Measurements from ENCODE around the gene HTRA1. TPM values are rescaled to one million over a fixed set of nuclear protein-coding genes. Genes with fewer than 3 reads are reported as not detected.

The HTRA1 gene
- 186 and 200 TPM in 2 replicates for total RNA-seq (2012; rRNA removed)

GRCh38 chr10:122461367-122461728 lies at the start of gene HTRA1:
Gene HTRA1 (plus strand): TSS chr10:122461553. CDS start chr10:122461653, 100 bp downstream.
- peaks cover 36% of the 10 kb centered on the region for H3K4me1 ChIP-seq (ENCODE audit: control insufficient read depth, insufficient read depth, low read length)
- H3K4me3 ChIP-seq (ENCODE audit: low read length): peak within 1 kb of the TSS; percentile 80
- H3K27me3 ChIP-seq (ENCODE audit: control insufficient read depth, insufficient read depth, low read length): no peaks in the 10 kb centered on the region
- H3K4me2 ChIP-seq (ENCODE audit: low read length): peak within 1 kb of the TSS; percentile 97
- H3K36me3 ChIP-seq (ENCODE audit: insufficient read depth, low read length): peaks cover 27% of the 10 kb centered on the region
- H3K9me3 ChIP-seq (replicated peaks; ENCODE audit: low read length): no peaks in the 10 kb centered on the region
- H3K9ac ChIP-seq (ENCODE audit: low read depth, low read length): peak within 1 kb of the TSS; percentile 85

GRCh38 chr10:122413327-122413726 lies 48.0 kb upstream of the HTRA1 start:
- Histone ChIP-seq H3K9ac (ENCODE audit: low read depth, low read length) (no peak overlapping the region), H3K4me3 (ENCODE audit: low read length) (no peak overlapping the region), H3K4me2 (ENCODE audit: low read length) (no peak overlapping the region), H3K4me1 (ENCODE audit: control insufficient read depth, insufficient read depth, low read length) (peaks cover 12% of the 10 kb centered on the region), H3K27me3 (ENCODE audit: control insufficient read depth, insufficient read depth, low read length) (no peaks in the 10 kb centered on the region), H3K36me3 (ENCODE audit: insufficient read depth, low read length) (peaks cover 15% of the 10 kb centered on the region), H3K9me3 (replicated peaks; ENCODE audit: low read length) (no peaks in the 10 kb centered on the region)

GRCh38 chr10:122417667-122418066 lies 43.7 kb upstream of the HTRA1 start:
- Histone ChIP-seq H3K4me1 (ENCODE audit: control insufficient read depth, insufficient read depth, low read length) (peaks cover 48% of the 10 kb centered on the region), H3K4me3 (ENCODE audit: low read length) (no peak overlapping the region), H3K36me3 (ENCODE audit: insufficient read depth, low read length) (peaks cover 11% of the 10 kb centered on the region), H3K9me3 (replicated peaks; ENCODE audit: low read length) (no peaks in the 10 kb centered on the region), H3K27me3 (ENCODE audit: control insufficient read depth, insufficient read depth, low read length) (no peaks in the 10 kb centered on the region), H3K4me2 (ENCODE audit: low read length) (no peak overlapping the region), H3K9ac (ENCODE audit: low read depth, low read length) (no peak overlapping the region)

GRCh38 chr10:122419016-122419415 lies 42.3 kb upstream of the HTRA1 start:
- peaks cover 5% of the 10 kb centered on the region for H3K36me3 ChIP-seq (ENCODE audit: insufficient read depth, low read length)
- no peaks in the 10 kb centered on the region for H3K27me3 ChIP-seq (ENCODE audit: control insufficient read depth, insufficient read depth, low read length)
- H3K4me2 ChIP-seq (ENCODE audit: low read length): no peak overlapping the region
- no peak overlapping the region for H3K9ac ChIP-seq (ENCODE audit: low read depth, low read length)
- H3K4me3 ChIP-seq (ENCODE audit: low read length): no peak overlapping the region
- no peaks in the 10 kb centered on the region for H3K9me3 ChIP-seq (replicated peaks; ENCODE audit: low read length)
- peaks cover 48% of the 10 kb centered on the region for H3K4me1 ChIP-seq (ENCODE audit: control insufficient read depth, insufficient read depth, low read length)

GRCh38 chr10:122419876-122420623 lies 41.3 kb upstream of the HTRA1 start:
- Histone ChIP-seq H3K4me1 (ENCODE audit: control insufficient read depth, insufficient read depth, low read length) (peaks cover 48% of the 10 kb centered on the region), H3K9ac (ENCODE audit: low read depth, low read length) (no peak overlapping the region), H3K27me3 (ENCODE audit: control insufficient read depth, insufficient read depth, low read length) (no peaks in the 10 kb centered on the region), H3K4me3 (ENCODE audit: low read length) (no peak overlapping the region), H3K4me2 (ENCODE audit: low read length) (peak overlapping the region; percentile 52), H3K36me3 (ENCODE audit: insufficient read depth, low read length) (peaks cover 5% of the 10 kb centered on the region), H3K9me3 (replicated peaks; ENCODE audit: low read length) (no peaks in the 10 kb centered on the region)

GRCh38 chr10:122420624-122421007 lies 40.7 kb upstream of the HTRA1 start:
- H3K9ac ChIP-seq (ENCODE audit: low read depth, low read length): no peak overlapping the region
- H3K36me3 ChIP-seq (ENCODE audit: insufficient read depth, low read length): peaks cover 5% of the 10 kb centered on the region
- H3K9me3 ChIP-seq (replicated peaks; ENCODE audit: low read length): no peaks in the 10 kb centered on the region
- peak overlapping the region; percentile 35 for H3K4me2 ChIP-seq (ENCODE audit: low read length)
- no peak overlapping the region for H3K4me3 ChIP-seq (ENCODE audit: low read length)
- H3K27me3 ChIP-seq (ENCODE audit: control insufficient read depth, insufficient read depth, low read length): no peaks in the 10 kb centered on the region
- H3K4me1 ChIP-seq (ENCODE audit: control insufficient read depth, insufficient read depth, low read length): peaks cover 48% of the 10 kb centered on the region

GRCh38 chr10:122421054-122421625 lies 40.2 kb upstream of the HTRA1 start:
- H3K4me1 ChIP-seq (ENCODE audit: control insufficient read depth, insufficient read depth, low read length): peaks cover 48% of the 10 kb centered on the region

GRCh38 chr10:122421742-122422141 lies 39.6 kb upstream of the HTRA1 start:
- no peak overlapping the region for H3K4me2 ChIP-seq (ENCODE audit: low read length)
- no peaks in the 10 kb centered on the region for H3K9me3 ChIP-seq (replicated peaks; ENCODE audit: low read length)
- no peaks in the 10 kb centered on the region for H3K27me3 ChIP-seq (ENCODE audit: control insufficient read depth, insufficient read depth, low read length)
- H3K9ac ChIP-seq (ENCODE audit: low read depth, low read length): no peak overlapping the region
- H3K4me3 ChIP-seq (ENCODE audit: low read length): no peak overlapping the region
- H3K4me1 ChIP-seq (ENCODE audit: control insufficient read depth, insufficient read depth, low read length): peaks cover 46% of the 10 kb centered on the region
- H3K36me3 ChIP-seq (ENCODE audit: insufficient read depth, low read length): peaks cover 4% of the 10 kb centered on the region

More at GRCh38 chr10:122421054-122421625, 40.2 kb upstream of the HTRA1 start:
- peaks cover 5% of the 10 kb centered on the region for H3K36me3 ChIP-seq (ENCODE audit: insufficient read depth, low read length)
- H3K4me3 ChIP-seq (ENCODE audit: low read length): no peak overlapping the region
- no peak overlapping the region for H3K9ac ChIP-seq (ENCODE audit: low read depth, low read length)
- H3K27me3 ChIP-seq (ENCODE audit: control insufficient read depth, insufficient read depth, low read length): no peaks in the 10 kb centered on the region
- H3K9me3 ChIP-seq (replicated peaks; ENCODE audit: low read length): no peaks in the 10 kb centered on the region
- peak overlapping the region; percentile 35 for H3K4me2 ChIP-seq (ENCODE audit: low read length)

GRCh38 chr10:122422266-122422989 lies 38.9 kb upstream of the HTRA1 start:
- H3K4me3 ChIP-seq (ENCODE audit: low read length): no peak overlapping the region
- H3K4me2 ChIP-seq (ENCODE audit: low read length): no peak overlapping the region
- peaks cover 44% of the 10 kb centered on the region for H3K4me1 ChIP-seq (ENCODE audit: control insufficient read depth, insufficient read depth, low read length)
- H3K9ac ChIP-seq (ENCODE audit: low read depth, low read length): no peak overlapping the region
- no peaks in the 10 kb centered on the region for H3K27me3 ChIP-seq (ENCODE audit: control insufficient read depth, insufficient read depth, low read length)
- no peaks in the 10 kb centered on the region for H3K9me3 ChIP-seq (replicated peaks; ENCODE audit: low read length)
- H3K36me3 ChIP-seq (ENCODE audit: insufficient read depth, low read length): peaks cover 4% of the 10 kb centered on the region

- Histone ChIP-seq H3K36me3 (ENCODE audit: insufficient read depth, low read length) (peaks cover 10% of the 10 kb centered on the region), H3K27me3 (ENCODE audit: control insufficient read depth, insufficient read depth, low read length) (no peaks in the 10 kb centered on the region), H3K4me3 (ENCODE audit: low read length) (no peak overlapping the region), H3K9me3 (replicated peaks; ENCODE audit: low read length) (no peaks in the 10 kb centered on the region), H3K9ac (ENCODE audit: low read depth, low read length) (no peak overlapping the region), H3K4me1 (ENCODE audit: control insufficient read depth, insufficient read depth, low read length) (peaks cover 33% of the 10 kb centered on the region), H3K4me2 (ENCODE audit: low read length) (no peak overlapping the region)
Observed at GRCh38 chr10:122424059-122424458, 37.3 kb upstream of the HTRA1 start.

GRCh38 chr10:122426829-122427228 lies 34.5 kb upstream of the HTRA1 start:
- no peaks in the 10 kb centered on the region for H3K27me3 ChIP-seq (ENCODE audit: control insufficient read depth, insufficient read depth, low read length)
- peaks cover 6% of the 10 kb centered on the region for H3K4me1 ChIP-seq (ENCODE audit: control insufficient read depth, insufficient read depth, low read length)
- no peaks in the 10 kb centered on the region for H3K9me3 ChIP-seq (replicated peaks; ENCODE audit: low read length)
- no peak overlapping the region for H3K4me3 ChIP-seq (ENCODE audit: low read length)
- H3K36me3 ChIP-seq (ENCODE audit: insufficient read depth, low read length): peaks cover 16% of the 10 kb centered on the region
- H3K4me2 ChIP-seq (ENCODE audit: low read length): no peak overlapping the region
- no peak overlapping the region for H3K9ac ChIP-seq (ENCODE audit: low read depth, low read length)
